GM23338 (cell line): ENCODE results near the gene UBE2Q2. TPM values are rescaled to one million over a fixed set of nuclear protein-coding genes. Genes with fewer than 3 reads are reported as not detected.
"Not testable (repeated sequence)": the region's sequence is repeated elsewhere in the genome, so short reads cannot be mapped to it uniquely, and the experiment has no call there.

ENCODE experiments used
- ATAC-seq: fragments of 200-7000 bp; cut with Tn5 transposase; 3 replicates; pipeline ENCODE4 v1.9.1; 2020
- DNase-seq: peaks from one replicate; pipeline ENCODE4 v3.0.0-alpha.2; 2015; ENCODE audit warnings: low spot score
- H2AFZ ChIP-seq: fragments of 200-600 bp; sonication (generic); 2 replicates; pipeline ENCODE4 v1.8.0; 2016; ENCODE audit warnings: antibody characterized with exemption, mild to moderate bottlenecking, moderate library complexity
- H3F3A ChIP-seq: fragments of 200-600 bp; sonication (generic); replicated peaks from 2 replicates; pipeline ENCODE4 v1.8.0; 2017; ENCODE audit warnings: antibody characterized with exemption, mixed run types, low read depth
- H3K27ac ChIP-seq: fragments of 200-600 bp; sonication (generic); 2 replicates; pipeline ENCODE4 v1.6.1; 2016; ENCODE audit warnings: low read depth
- H3K27me3 ChIP-seq: fragments of 200-600 bp; sonication (generic); 2 replicates; pipeline ENCODE4 v1.8.0; 2016; ENCODE audit warnings: mild to moderate bottlenecking, mixed run types, moderate library complexity; ENCODE audit not compliant: insufficient read depth
- H3K36me3 ChIP-seq: fragments of 200-600 bp; sonication (generic); 2 replicates; pipeline ENCODE4 v1.8.0; 2016; ENCODE audit warnings: mild to moderate bottlenecking; ENCODE audit not compliant: insufficient read depth
- H3K4me1 ChIP-seq: fragments of 200-600 bp; sonication (generic); 2 replicates; pipeline ENCODE4 v1.8.0; 2016; ENCODE audit warnings: mild to moderate bottlenecking, moderate library complexity; ENCODE audit not compliant: insufficient read depth
- H3K4me2 ChIP-seq: fragments of 200-600 bp; sonication (generic); 2 replicates; pipeline ENCODE4 v1.7.1; 2017; ENCODE audit warnings: mixed run types
- H3K4me3 ChIP-seq: fragments of 200-600 bp; sonication (generic); 2 replicates; pipeline ENCODE4 v1.6.1; 2016; ENCODE audit warnings: mixed run types
- H3K79me2 ChIP-seq: fragments of 200-600 bp; sonication (generic); replicated peaks from 2 replicates; pipeline ENCODE4 v1.8.0; 2017; ENCODE audit warnings: mild to moderate bottlenecking; ENCODE audit not compliant: insufficient read depth
- H3K9me2 ChIP-seq: fragments of 200-600 bp; sonication (generic); 2 replicates; pipeline ENCODE4 v1.8.0; 2017; ENCODE audit not compliant: insufficient read depth
- H4K20me1 ChIP-seq: fragments of 200-600 bp; sonication (generic); replicated peaks from 2 replicates; pipeline ENCODE4 v1.8.0; 2017; ENCODE audit warnings: mild to moderate bottlenecking; ENCODE audit not compliant: insufficient read depth
- H3K27ac Mint-ChIP-seq: 2 replicates; pipeline ENCODE4 v1.8.0; 2020; ENCODE audit warnings: inconsistent platforms, mild to moderate bottlenecking, moderate library complexity, mixed read lengths
- H3K27me3 Mint-ChIP-seq: 3 replicates; pipeline ENCODE4 v1.8.0; 2022; ENCODE audit warnings: low read depth, mild to moderate bottlenecking, moderate library complexity, mixed read lengths, inconsistent platforms; ENCODE audit not compliant: insufficient read depth, poor library complexity
- H3K36me3 Mint-ChIP-seq: 3 replicates; pipeline ENCODE4 v1.8.0; 2021; ENCODE audit warnings: low read depth, mild to moderate bottlenecking, inconsistent platforms, moderate library complexity, mixed read lengths
- H3K4me1 Mint-ChIP-seq: 3 replicates; pipeline ENCODE4 v1.8.0; 2020; ENCODE audit warnings: mild to moderate bottlenecking, inconsistent platforms, mixed read lengths
- H3K4me3 Mint-ChIP-seq: 3 replicates; pipeline ENCODE4 v1.8.0; 2021; ENCODE audit warnings: moderate library complexity, mild to moderate bottlenecking, inconsistent platforms, mixed read lengths
- H3K9me3 Mint-ChIP-seq: 3 replicates; pipeline ENCODE4 v1.8.0; 2020; ENCODE audit warnings: moderate library complexity, mild to moderate bottlenecking, inconsistent platforms, mixed read lengths
- CREB1 ChIP-seq: fragments of 250-450 bp; sonication (Bioruptor Pico); IDR thresholded peaks from 2 replicates; pipeline ENCODE4 v1.5.0; 2020; ENCODE audit warnings: low read depth, mild to moderate bottlenecking, moderate library complexity
- EZH2 ChIP-seq: fragments of 200-600 bp; sonication (generic); IDR thresholded peaks from one replicate; pipeline ENCODE4 v1.8.0; 2017; ENCODE audit warnings: antibody characterized with exemption, mild to moderate bottlenecking, low read depth; ENCODE audit not compliant: unreplicated experiment
- EZH2phosphoT487 ChIP-seq: fragments of 200-600 bp; sonication (generic); IDR thresholded peaks from one replicate; pipeline ENCODE4 v1.8.1; 2018; ENCODE audit warnings: antibody characterized with exemption; ENCODE audit not compliant: unreplicated experiment
- JUNB ChIP-seq: IDR thresholded peaks from one replicate; pipeline ENCODE4 v1.6.1; 2016; ENCODE audit warnings: antibody characterized with exemption; ENCODE audit not compliant: unreplicated experiment
- NANOG ChIP-seq: IDR thresholded peaks from 2 replicates; pipeline ENCODE4 v1.6.1; 2016; ENCODE audit warnings: antibody characterized with exemption, borderline replicate concordance
- POLR2AphosphoS5 ChIP-seq: IDR thresholded peaks from 2 replicates; pipeline ENCODE4 v1.6.1; 2016; ENCODE audit warnings: antibody characterized with exemption, low read depth
- STAT1 ChIP-seq: IDR thresholded peaks from one replicate; pipeline ENCODE4 v1.6.1; 2016; ENCODE audit warnings: antibody characterized with exemption; ENCODE audit not compliant: unreplicated experiment
- ZNF114 ChIP-seq: fragments of 250-450 bp; sonication (Bioruptor Pico); IDR thresholded peaks from 2 replicates; pipeline ENCODE4 v1.5.0; 2020; ENCODE audit warnings: mild to moderate bottlenecking, moderate library complexity
- ZNF331 ChIP-seq: fragments of 250-450 bp; sonication (Bioruptor Pico); IDR thresholded peaks from 2 replicates; pipeline ENCODE4 v1.5.0; 2020; ENCODE audit warnings: low read depth, mild to moderate bottlenecking, moderate library complexity
- polyA plus RNA-seq: library from polyadenylated mRNA; unstranded; fragments of >200 nt; fragmentation: Nextera tagmentation; extraction: Ambion mirVana; gene quantifications from 2 replicates; pipeline ENCODE4 v1.2.1, GENCODE V29; 2016
- total RNA-seq: library from RNA; depleted of rRNA; stranded (reverse); fragments of >200 nt; shearing (Covaris generic); gene quantifications from 2 replicates; pipeline ENCODE4 v1.2.3, GENCODE V29; 2014
- TF ChIP-seq, protein P1 (sequence below): fragments of 250-450 bp; sonication (Bioruptor Pico); IDR thresholded peaks from 2 replicates; pipeline ENCODE4 v1.5.0; 2020; ENCODE audit warnings: mild to moderate bottlenecking, moderate library complexity

The UBE2Q2 gene
- total and polyA plus RNA-seq, 2 experiments from 2014 or later: 23.7 to 29.3 TPM

DNA sequence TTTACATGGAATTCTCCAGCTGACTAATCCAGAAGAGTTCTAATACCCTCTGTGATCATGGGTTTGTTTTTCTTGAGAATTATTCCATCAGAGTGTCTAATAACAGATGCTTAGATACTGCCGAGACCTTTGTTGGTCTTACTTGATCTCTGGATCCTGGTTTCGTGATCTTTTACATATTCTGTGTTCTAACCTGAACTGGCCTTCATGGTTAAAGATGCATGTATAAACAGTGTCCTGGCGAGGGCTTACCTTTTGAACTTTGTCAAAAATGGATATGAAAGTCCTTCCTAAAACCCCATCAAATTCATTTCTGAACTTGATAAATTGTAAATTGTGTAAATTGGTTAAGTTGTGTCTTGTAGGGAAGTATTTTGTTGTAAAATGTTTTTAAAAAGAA, 24.8 kb downstream of the UBE2Q2 start:
- peak overlapping the region; percentile 75 for H3K27ac Mint-ChIP-seq
- H3K79me2 ChIP-seq: peaks cover 61% of the 10 kb centered on the region
- ATAC-seq: no peak

DNA sequence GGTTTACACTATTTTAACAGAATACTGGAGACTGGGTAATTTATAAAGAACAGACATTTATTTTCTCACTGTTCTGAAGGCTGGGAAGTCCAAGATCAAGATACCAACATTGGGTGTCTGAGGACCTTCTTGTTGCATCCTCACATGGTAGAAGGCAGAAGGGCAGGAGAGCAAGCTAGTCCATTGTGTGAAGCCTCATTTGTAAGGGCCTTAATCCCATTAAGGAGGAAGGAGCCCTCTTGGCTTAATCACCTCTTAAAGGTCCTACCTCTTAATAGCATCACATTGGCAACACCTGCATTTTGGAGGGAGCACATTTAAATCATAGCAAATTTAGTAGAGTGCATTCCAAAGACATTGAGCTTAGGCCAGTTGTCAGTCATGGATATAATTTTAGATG, 26.2 kb downstream of the UBE2Q2 start:
- Histone ChIP-seq H3K79me2 (peaks cover 53% of the 10 kb centered on the region), H3F3A (0 out of 2 replicates have a peak, but pooled peaks cover 3% of the 10 kb centered on the region), H2AFZ (no peak overlapping the region), H3K4me3 (no peak overlapping the region), H4K20me1 (no peaks in the 10 kb centered on the region), H3K4me2 (no peak overlapping the region), H3K27ac (no peak overlapping the region), H3K27me3 (no peaks in the 10 kb centered on the region), H3K36me3 (peaks cover 12% of the 10 kb centered on the region; the same call in 1 of the 2 replicates), H3K4me1 (peaks cover 65% of the 10 kb centered on the region), H3K9me2 (no peaks in the 10 kb centered on the region)
- TF ChIP-seq, protein P1, sequence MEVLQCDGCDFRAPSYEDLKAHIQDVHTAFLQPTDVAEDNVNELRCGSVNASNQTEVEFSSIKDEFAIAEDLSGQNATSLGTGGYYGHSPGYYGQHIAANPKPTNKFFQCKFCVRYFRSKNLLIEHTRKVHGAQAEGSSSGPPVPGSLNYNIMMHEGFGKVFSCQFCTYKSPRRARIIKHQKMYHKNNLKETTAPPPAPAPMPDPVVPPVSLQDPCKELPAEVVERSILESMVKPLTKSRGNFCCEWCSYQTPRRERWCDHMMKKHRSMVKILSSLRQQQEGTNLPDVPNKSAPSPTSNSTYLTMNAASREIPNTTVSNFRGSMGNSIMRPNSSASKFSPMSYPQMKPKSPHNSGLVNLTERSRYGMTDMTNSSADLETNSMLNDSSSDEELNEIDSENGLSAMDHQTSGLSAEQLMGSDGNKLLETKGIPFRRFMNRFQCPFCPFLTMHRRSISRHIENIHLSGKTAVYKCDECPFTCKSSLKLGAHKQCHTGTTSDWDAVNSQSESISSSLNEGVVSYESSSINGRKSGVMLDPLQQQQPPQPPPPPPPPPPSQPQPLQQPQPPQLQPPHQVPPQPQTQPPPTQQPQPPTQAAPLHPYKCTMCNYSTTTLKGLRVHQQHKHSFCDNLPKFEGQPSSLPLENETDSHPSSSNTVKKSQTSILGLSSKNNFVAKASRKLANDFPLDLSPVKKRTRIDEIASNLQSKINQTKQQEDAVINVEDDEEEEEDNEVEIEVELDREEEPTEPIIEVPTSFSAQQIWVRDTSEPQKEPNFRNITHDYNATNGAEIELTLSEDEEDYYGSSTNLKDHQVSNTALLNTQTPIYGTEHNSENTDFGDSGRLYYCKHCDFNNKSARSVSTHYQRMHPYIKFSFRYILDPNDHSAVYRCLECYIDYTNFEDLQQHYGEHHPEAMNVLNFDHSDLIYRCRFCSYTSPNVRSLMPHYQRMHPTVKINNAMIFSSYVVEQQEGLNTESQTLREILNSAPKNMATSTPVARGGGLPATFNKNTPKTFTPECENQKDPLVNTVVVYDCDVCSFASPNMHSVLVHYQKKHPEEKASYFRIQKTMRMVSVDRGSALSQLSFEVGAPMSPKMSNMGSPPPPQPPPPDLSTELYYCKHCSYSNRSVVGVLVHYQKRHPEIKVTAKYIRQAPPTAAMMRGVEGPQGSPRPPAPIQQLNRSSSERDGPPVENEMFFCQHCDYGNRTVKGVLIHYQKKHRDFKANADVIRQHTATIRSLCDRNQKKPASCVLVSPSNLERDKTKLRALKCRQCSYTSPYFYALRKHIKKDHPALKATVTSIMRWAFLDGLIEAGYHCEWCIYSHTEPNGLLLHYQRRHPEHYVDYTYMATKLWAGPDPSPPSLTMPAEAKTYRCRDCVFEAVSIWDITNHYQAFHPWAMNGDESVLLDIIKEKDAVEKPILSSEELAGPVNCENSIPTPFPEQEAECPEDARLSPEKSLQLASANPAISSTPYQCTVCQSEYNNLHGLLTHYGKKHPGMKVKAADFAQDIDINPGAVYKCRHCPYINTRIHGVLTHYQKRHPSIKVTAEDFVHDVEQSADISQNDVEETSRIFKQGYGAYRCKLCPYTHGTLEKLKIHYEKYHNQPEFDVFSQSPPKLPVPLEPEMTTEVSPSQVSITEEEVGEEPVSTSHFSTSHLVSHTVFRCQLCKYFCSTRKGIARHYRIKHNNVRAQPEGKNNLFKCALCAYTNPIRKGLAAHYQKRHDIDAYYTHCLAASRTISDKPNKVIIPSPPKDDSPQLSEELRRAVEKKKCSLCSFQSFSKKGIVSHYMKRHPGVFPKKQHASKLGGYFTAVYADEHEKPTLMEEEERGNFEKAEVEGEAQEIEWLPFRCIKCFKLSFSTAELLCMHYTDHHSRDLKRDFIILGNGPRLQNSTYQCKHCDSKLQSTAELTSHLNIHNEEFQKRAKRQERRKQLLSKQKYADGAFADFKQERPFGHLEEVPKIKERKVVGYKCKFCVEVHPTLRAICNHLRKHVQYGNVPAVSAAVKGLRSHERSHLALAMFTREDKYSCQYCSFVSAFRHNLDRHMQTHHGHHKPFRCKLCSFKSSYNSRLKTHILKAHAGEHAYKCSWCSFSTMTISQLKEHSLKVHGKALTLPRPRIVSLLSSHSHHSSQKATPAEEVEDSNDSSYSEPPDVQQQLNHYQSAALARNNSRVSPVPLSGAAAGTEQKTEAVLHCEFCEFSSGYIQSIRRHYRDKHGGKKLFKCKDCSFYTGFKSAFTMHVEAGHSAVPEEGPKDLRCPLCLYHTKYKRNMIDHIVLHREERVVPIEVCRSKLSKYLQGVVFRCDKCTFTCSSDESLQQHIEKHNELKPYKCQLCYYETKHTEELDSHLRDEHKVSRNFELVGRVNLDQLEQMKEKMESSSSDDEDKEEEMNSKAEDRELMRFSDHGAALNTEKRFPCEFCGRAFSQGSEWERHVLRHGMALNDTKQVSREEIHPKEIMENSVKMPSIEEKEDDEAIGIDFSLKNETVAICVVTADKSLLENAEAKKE (CRISPR knock-in tag): peak; percentile 76; the same call in 1 of the 2 replicates
- no peak for TF ChIP-seq ZNF331 (CRISPR knock-in tag)
- Mint-ChIP-seq H3K27me3 (peaks cover 2% of the 10 kb centered on the region), H3K4me3 (no peak overlapping the region), H3K9me3 (no peaks in the 10 kb centered on the region), H3K36me3 (peaks cover 44% of the 10 kb centered on the region), H3K27ac (no peak overlapping the region), H3K4me1 (peaks cover 64% of the 10 kb centered on the region)
- ATAC-seq: no peak
- DNase-seq: no peak

More for the DNA sequence above, 24.8 kb downstream of the UBE2Q2 start:
- peaks cover 67% of the 10 kb centered on the region for H3K4me1 Mint-ChIP-seq
- Histone ChIP-seq H2AFZ (no peak overlapping the region), H3K27me3 (no peaks in the 10 kb centered on the region), H3K27ac (no peak overlapping the region; the same call in 1 of the 2 replicates), H3K4me1 (peaks cover 63% of the 10 kb centered on the region), H3F3A (0 out of 2 replicates have a peak, but pooled peaks cover 3% of the 10 kb centered on the region), H3K9me2 (no peaks in the 10 kb centered on the region), H3K36me3 (no peaks in the 10 kb centered on the region; the same call in 1 of the 2 replicates), H3K4me2 (peak overlapping the region; percentile 33), H3K4me3 (peak overlapping the region; percentile 2; the same call in 1 of the 2 replicates), H4K20me1 (no peaks in the 10 kb centered on the region)
- no peak for DNase-seq
- H3K36me3 Mint-ChIP-seq: peaks cover 39% of the 10 kb centered on the region
- H3K4me3 Mint-ChIP-seq: peak overlapping the region; percentile 36; the same call in 2 of the 3 replicates
- no peaks in the 10 kb centered on the region for H3K9me3 Mint-ChIP-seq
- H3K27me3 Mint-ChIP-seq: peaks cover 2% of the 10 kb centered on the region
- no peak for TF ChIP-seq STAT1
- no peak for TF ChIP-seq EZH2phosphoT487
- TF ChIP-seq JUNB: no peak
- no peak for TF ChIP-seq ZNF114 (CRISPR knock-in tag)
- no peak for TF ChIP-seq EZH2
- no peak for TF ChIP-seq POLR2AphosphoS5
- TF ChIP-seq CREB1 (CRISPR knock-in tag): no peak
- no peak for TF ChIP-seq NANOG

DNA sequence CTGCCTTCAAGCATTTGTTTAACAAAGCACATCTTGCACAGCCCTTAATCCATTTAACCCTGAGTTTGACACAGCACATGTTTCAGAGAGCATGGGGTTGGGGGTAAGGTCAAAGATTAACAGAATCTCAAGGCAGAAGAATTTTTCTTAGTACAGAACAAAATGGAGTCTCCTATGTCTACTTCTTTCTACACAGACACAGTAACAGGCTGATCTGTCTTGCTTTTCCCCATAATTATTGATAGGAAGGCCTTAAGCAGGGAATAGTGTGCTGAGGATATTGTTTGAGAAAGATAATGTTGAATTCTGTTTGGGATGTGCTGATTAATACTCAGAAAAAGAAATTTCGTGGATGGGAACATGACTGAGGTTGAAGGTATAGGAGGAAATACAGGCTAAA, 28.3 kb downstream of the UBE2Q2 start:
- not testable (repeated sequence) for H3K4me3 ChIP-seq, H3K9me2 ChIP-seq, H2AFZ ChIP-seq, H3K4me3 Mint-ChIP-seq, H3K9me3 Mint-ChIP-seq, DNase-seq, ATAC-seq, H3F3A ChIP-seq, H3K27me3 Mint-ChIP-seq, H4K20me1 ChIP-seq, H3K27me3 ChIP-seq
- H3K36me3 Mint-ChIP-seq: peaks cover 59% of the 10 kb centered on the region
- peaks cover 61% of the 10 kb centered on the region for H3K4me1 ChIP-seq
- H3K4me2 ChIP-seq: peak overlapping the region; percentile 10; the same call in 1 of the 2 replicates
- H3K27ac Mint-ChIP-seq: peak overlapping the region; percentile 61
- H3K4me1 Mint-ChIP-seq: peaks cover 54% of the 10 kb centered on the region
- peak overlapping the region; percentile 85 for H3K27ac ChIP-seq
- H3K79me2 ChIP-seq: peaks cover 40% of the 10 kb centered on the region
- peaks cover 25% of the 10 kb centered on the region for H3K36me3 ChIP-seq
